Heart right ventricle (tissue), 16 donors: Measurements from ENCODE around the gene KIF11. TPM values are rescaled to one million over a fixed set of nuclear protein-coding genes. Genes with fewer than 3 reads are reported as not detected.
"Not testable (repeated sequence)": the region's sequence is repeated elsewhere in the genome, so short reads cannot be mapped to it uniquely, and the experiment has no call there.

Source experiments
- ATAC-seq, 8 donors: fragments of 200-7000 bp; cut with Tn5 transposase; one replicate each; pipeline ENCODE4 v1.9.1; 2020; ENCODE audit warnings: mild to moderate bottlenecking in 8 of 8, moderate library complexity in 8 of 8, moderate number of reproducible peaks in 1 of 8
- DNase-seq, 2 donors: peaks; one replicate each; pipeline ENCODE4 v3.0.0-alpha.2; 2020
- H3K27ac ChIP-seq, 10 donors: fragments of 200-600 bp; sonication (generic) in 2 of 10; one replicate each; pipeline versions ENCODE4 v1.5.0 to v1.8.0; 2020 to 2022; ENCODE audit warnings: mild to moderate bottlenecking in 3 of 10
- H3K27me3 ChIP-seq, 7 donors: fragments of 200-600 bp; one replicate each; pipeline ENCODE4 v1.8.0; 2021 to 2022; ENCODE audit warnings: mild to moderate bottlenecking in 2 of 7
- H3K36me3 ChIP-seq, 9 donors: fragments of 200-600 bp; sonication (generic) in 1 of 9; one replicate each; pipeline versions ENCODE4 v1.5.0 to v1.8.0; 2020 to 2022; ENCODE audit warnings: mild to moderate bottlenecking in 2 of 9
- H3K4me1 ChIP-seq, 9 donors: fragments of 200-600 bp; sonication (generic) in 1 of 9; one replicate each; pipeline versions ENCODE4 v1.5.0 to v1.8.0; 2020 to 2022; ENCODE audit warnings: mild to moderate bottlenecking in 4 of 9
- H3K4me3 ChIP-seq, 10 donors: fragments of 200-600 bp; sonication (generic) in 2 of 10; one replicate each; pipeline versions ENCODE4 v1.5.0 to v1.8.0; 2020 to 2022; ENCODE audit warnings: mild to moderate bottlenecking in 7 of 10, moderate library complexity in 2 of 10
- H3K9me3 ChIP-seq, 11 donors: fragments of 200-600 bp in 10 of 11; sonication (generic) in 2 of 11; one replicate each; pipeline versions ENCODE4 v1.5.0 to v1.8.0; 2013 to 2022; ENCODE audit warnings: mild to moderate bottlenecking in 2 of 11, control low read depth in 1 of 11, moderate library complexity in 1 of 11
- CTCF ChIP-seq, 9 donors: fragments of 200-600 bp; sonication (generic) in 2 of 9; IDR thresholded peaks; one replicate each; pipeline versions ENCODE4 v1.5.0 to v1.8.0; 2021 to 2022; ENCODE audit warnings: antibody characterized with exemption in 9 of 9, mild to moderate bottlenecking in 5 of 9, moderate library complexity in 1 of 9
- WGBS, 2 donors: extraction: QIAGEN DNeasy Blood & Tissue Kit; methylation state at CpG; one replicate each; pipeline ENCODE4 v1.1.7; 2013; ENCODE audit warnings: inconsistent platforms in 1 of 2; 5-methylcytosine and 5-hydroxymethylcytosine counted together
- intact Hi-C, 10 donors: fragments of 100-400 bp; cut with DNase I; formaldehyde crosslinking; loops; one replicate each; pipeline versions ENCODE4 v1.11.1 to v1.14.2; 2022
- polyA plus RNA-seq, 2 donors: library from polyadenylated mRNA; stranded (reverse); fragments of 200-250 nt; gene quantifications; one replicate each; pipeline ENCODE4 v1.2.3, GENCODE V29; 2013
- total RNA-seq, 10 donors: library from RNA; stranded (reverse); fragmentation: NEBNext Ultra II Directional in 3 of 10; extraction: Animal tissue kit (Norgen Biotek cat#: 25700) in 3 of 10; gene quantifications; one replicate each; pipeline versions ENCODE4 v1.2.1 to v1.2.4, GENCODE V29; 2021 to 2023
- donor health status: Arrhythmogenic right ventricular cardiomyopathy.
- donor health status: ischemic (EF 13 %, LVEDD 7.1; RV severe dilation, severe dysfunction).
- donor health status: healthy with polysubstance abuse.
- donor health status: DM: no; HTN: yes; CAD: no.
- donor health status: DM: no; HTN: no; CAD: no.
- donor health status: ischemic (EF 25% LVEDD 6.9; RV normal size, moderate dysfunction).
- donor health status: ischemic (EF 25% LVEDD 5.7; RV mildly dilated, moderate dysfunction).
- donor health status: healthy.
- donor health status: DM: yes; HTN: yes; CAD: no.
- donor health status: Ischemic cardiomyopathy.
- donor health status: ischemic (EF 35%, LVEDD 5.7; RV mildly dilated, moderate dysfunction).
- donor health status: nonischemic (EF 11% LVEDD 7.7; RV severe dilation, severe dysfunction).
- donor health status: DM: yes; HTN: yes; CAD: no.
- donor health status: PGD.
- donor health status: ischemic (EF 29% LVEDD 5.4; RV normal size, mild dysfunction).
- donor health status: nonischemic (EF 23%, LVEDD 6.1; RV moderate dilation, normal function).

KIF11 gene
- total and polyA plus RNA-seq, 12 donors, result 0.20 to 4.4 (median 0.74) TPM

- no peak overlapping the region for H3K4me3 ChIP-seq
- intact Hi-C loops, result no loop called here
- no peaks in the 10 kb centered on the region for H3K27me3 ChIP-seq
- DNase-seq, result no peak
- no peaks in the 10 kb centered on the region for H3K4me1 ChIP-seq
- TF ChIP-seq CTCF (IDR thresholded peaks at IDR 0.05), result no peak
- no peak overlapping the region for H3K27ac ChIP-seq
- H3K9me3 ChIP-seq, result peaks cover 0 to 7% (median 0%) of the 10 kb centered on the region in 11 donors
- no peak for ATAC-seq
- 97 to 98% methylated on average over 2 of the region's 2 CpGs for WGBS, 2 donors
- H3K36me3 ChIP-seq, result peaks cover 0 to 69% (median 0%) of the 10 kb centered on the region in 9 donors
Measured at GRCh38 chr10:92644921-92645320, 52.0 kb downstream of the KIF11 start.

GRCh38 chr10:92650864-92651263 lies 57.9 kb downstream of the KIF11 start:
- H3K9me3 ChIP-seq, ATAC-seq, H3K4me3 ChIP-seq, intact Hi-C loops, DNase-seq, H3K27ac ChIP-seq, H3K4me1 ChIP-seq, H3K27me3 ChIP-seq: not testable (repeated sequence)
- WGBS, 2 donors, result 92 to 93% methylated on average over 3 of the region's 3 CpGs
- H3K36me3 ChIP-seq, result peaks cover 0 to 80% (median 0%) of the 10 kb centered on the region in 9 donors

- no peak overlapping the region for H3K27ac ChIP-seq
- no peaks in the 10 kb centered on the region for H3K4me1 ChIP-seq
- H3K36me3 ChIP-seq, result peaks cover 0 to 37% (median 0%) of the 10 kb centered on the region in 9 donors
- no peak for TF ChIP-seq CTCF (IDR thresholded peaks at IDR 0.05)
- ATAC-seq (no peak), DNase-seq (no peak)
- WGBS, 2 donors, result 93% methylated on average over 1 of the region's 1 CpG
- intact Hi-C loops, result no loop called here
- no peak overlapping the region for H3K4me3 ChIP-seq
- no peaks in the 10 kb centered on the region for H3K27me3 ChIP-seq
- H3K9me3 ChIP-seq, result no peaks in the 10 kb centered on the region
Measured at GRCh38 chr10:92655426-92655825, 62.5 kb downstream of the KIF11 start.

GRCh38 chr10:92656266-92656961 lies 63.5 kb downstream of the KIF11 start:
- 95% methylated on average over 7 of the region's 7 CpGs for WGBS, 2 donors

More at GRCh38 chr10:92656266-92656961, 63.5 kb downstream of the KIF11 start:
- H3K4me1 ChIP-seq, result no peaks in the 10 kb centered on the region
- no peak overlapping the region for H3K27ac ChIP-seq
- H3K27me3 ChIP-seq, result no peaks in the 10 kb centered on the region
- intact Hi-C loops, result no loop called here
- no peak overlapping the region for H3K4me3 ChIP-seq
- no peak for DNase-seq
- H3K36me3 ChIP-seq, result peaks cover 0 to 30% (median 0%) of the 10 kb centered on the region in 9 donors
- TF ChIP-seq CTCF (IDR thresholded peaks at IDR 0.05), result no peak
- H3K9me3 ChIP-seq, result peaks cover 0 to 6% (median 0%) of the 10 kb centered on the region in 11 donors
- no peak for ATAC-seq
